ENCODE measurements around the gene NWD2.

The NWD2 gene

GRCh38 chr4:37476691-37477090 lies 232.1 kb downstream of the NWD2 start:
- no peak for DNase-seq (ENCODE audit: low spot score)
- in situ Hi-C loops (cut with MboI; ENCODE audit: low pct_unique_long_range_greater_than_20kb, low sequenced_read_pairs, unreplicated experiment), result no loop called here
- no peak for TF ChIP-seq CTCF (IDR thresholded peaks at IDR 0.05; ENCODE audit: extremely low read depth, insufficient read depth, missing control alignments)

DNA sequence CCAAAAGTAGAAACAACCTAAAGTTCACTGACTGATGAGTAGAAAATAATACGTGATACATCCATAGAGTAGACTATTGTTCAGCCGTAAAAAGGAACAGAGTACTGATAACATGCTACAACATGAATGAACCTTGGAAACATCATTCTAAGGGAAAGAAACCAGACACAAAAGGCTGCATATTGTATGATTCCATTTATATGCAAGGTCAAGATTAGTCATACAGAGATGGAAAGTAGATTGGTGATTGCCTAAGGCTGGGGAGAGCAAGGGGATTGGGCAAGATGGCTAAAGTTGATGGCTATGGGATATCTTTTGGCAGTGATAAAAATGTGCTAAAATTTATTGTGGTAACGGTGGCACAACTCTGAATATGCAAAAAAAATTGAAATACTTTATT lies 232.6 kb downstream of the NWD2 start:
- no peak for TF ChIP-seq CTCF (IDR thresholded peaks at IDR 0.05; ENCODE audit: extremely low read depth, insufficient read depth, missing control alignments)
- DNase-seq (ENCODE audit: low spot score), result no peak
- in situ Hi-C loops (cut with MboI; ENCODE audit: low pct_unique_long_range_greater_than_20kb, low sequenced_read_pairs, unreplicated experiment), result no loop called here

DNA sequence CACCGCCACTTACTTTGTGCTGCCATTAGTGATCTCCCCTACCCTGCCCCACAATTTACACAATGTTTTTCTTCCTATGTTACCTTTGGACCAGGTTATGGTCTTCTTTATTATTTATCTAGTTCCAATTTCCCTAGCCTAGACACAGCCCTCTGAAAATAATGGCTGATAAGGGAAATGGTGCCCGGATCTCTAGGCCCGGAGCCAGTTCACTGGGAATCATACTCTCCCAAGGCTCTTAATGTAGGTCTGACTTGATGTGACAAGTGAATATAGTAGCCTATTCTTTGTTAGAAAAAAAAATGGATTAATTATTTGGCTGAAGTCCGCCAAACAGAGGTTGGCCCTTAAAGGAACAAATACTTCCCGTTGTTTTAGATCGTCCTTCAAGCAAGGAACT lies 233.6 kb downstream of the NWD2 start:
- TF ChIP-seq CTCF (IDR thresholded peaks at IDR 0.05; ENCODE audit: extremely low read depth, insufficient read depth, missing control alignments), result no peak

GRCh38 chr4:37480509-37480908 lies 236.0 kb downstream of the NWD2 start:
- in situ Hi-C loops (cut with MboI; ENCODE audit: low pct_unique_long_range_greater_than_20kb, low sequenced_read_pairs, unreplicated experiment), result no loop called here
- DNase-seq (ENCODE audit: low spot score), result no peak
- TF ChIP-seq CTCF (IDR thresholded peaks at IDR 0.05; ENCODE audit: extremely low read depth, insufficient read depth, missing control alignments), result no peak

More for the DNA sequence above, 233.6 kb downstream of the NWD2 start:
- in situ Hi-C loops (cut with MboI; ENCODE audit: low pct_unique_long_range_greater_than_20kb, low sequenced_read_pairs, unreplicated experiment), result no loop called here
- DNase-seq (ENCODE audit: low spot score), result no peak

- in situ Hi-C loops (cut with MboI; ENCODE audit: low pct_unique_long_range_greater_than_20kb, low sequenced_read_pairs, unreplicated experiment), result no loop called here
- DNase-seq (ENCODE audit: low spot score), result no peak
- no peak for TF ChIP-seq CTCF (IDR thresholded peaks at IDR 0.05; ENCODE audit: extremely low read depth, insufficient read depth, missing control alignments)
These were observed 237.1 kb downstream of the NWD2 start for GRCh38 chr4:37481547-37482122.

- in situ Hi-C loops (cut with MboI; ENCODE audit: low pct_unique_long_range_greater_than_20kb, low sequenced_read_pairs, unreplicated experiment), result no loop called here
- no peak for TF ChIP-seq CTCF (IDR thresholded peaks at IDR 0.05; ENCODE audit: extremely low read depth, insufficient read depth, missing control alignments)
- DNase-seq (ENCODE audit: low spot score), result no peak
These were observed 237.8 kb downstream of the NWD2 start for GRCh38 chr4:37482236-37482913.

Data from GM13977 (cell line).